Neural cell (in vitro differentiated cells): Measurements from ENCODE around the gene LHFPL4. TPM values are rescaled to one million over a fixed set of nuclear protein-coding genes. Genes with fewer than 3 reads are reported as not detected.

Source experiments
- H2AFZ ChIP-seq: fragments of 200-600, 300-800 bp; sonication (generic), shearing (Covaris generic); 2 replicates; pipeline ENCODE4 v1.6.0; 2014; ENCODE audit warnings: low read depth, mild to moderate bottlenecking, antibody characterized with exemption, low read length, moderate library complexity
- H3F3A ChIP-seq: fragments of 200-600 bp; shearing (Covaris generic); 2 replicates; pipeline ENCODE4 v1.6.1; 2016; ENCODE audit warnings: mild to moderate bottlenecking, moderate library complexity, mixed read lengths, antibody characterized with exemption, low read length; ENCODE audit not compliant: insufficient read depth, poor library complexity, severe bottlenecking
- H3K27ac ChIP-seq: fragments of 200-600, 300-800 bp; sonication (generic), shearing (Covaris generic); 2 replicates; pipeline ENCODE4 v1.5.1; 2014; ENCODE audit warnings: mild to moderate bottlenecking, low read length, moderate library complexity
- H3K27me3 ChIP-seq: fragments of 300-800, 200-600 bp; sonication (generic), shearing (Covaris generic); 2 replicates; pipeline ENCODE4 v1.6.0; 2014; ENCODE audit warnings: mild to moderate bottlenecking, low read depth, low read length, moderate library complexity; ENCODE audit not compliant: insufficient read depth
- H3K36me3 ChIP-seq: fragments of 300-800, 200-600 bp; sonication (generic), shearing (Covaris generic); 2 replicates; pipeline ENCODE4 v1.5.1; 2014; ENCODE audit warnings: mild to moderate bottlenecking, antibody characterized with exemption, low read length, moderate library complexity; ENCODE audit not compliant: insufficient read depth
- H3K4me2 ChIP-seq: fragments of 300-800, 200-600 bp; sonication (generic), shearing (Covaris generic); 2 replicates; pipeline ENCODE4 v1.6.0; 2014; ENCODE audit warnings: mild to moderate bottlenecking, low read length
- H3K4me3 ChIP-seq: fragments of 300-800, 200-600 bp; sonication (generic), shearing (Covaris generic); 2 replicates; pipeline ENCODE4 v1.5.1; 2014; ENCODE audit warnings: mild to moderate bottlenecking, low read length, moderate library complexity
- H3K79me2 ChIP-seq: fragments of 200-600 bp; shearing (Covaris generic); replicated peaks from 2 replicates; pipeline ENCODE4 v1.6.0; 2014; ENCODE audit warnings: mild to moderate bottlenecking, low read length, moderate library complexity; ENCODE audit not compliant: insufficient read depth
- H3K9ac ChIP-seq: fragments of 300-800, 200-600 bp; sonication (generic), shearing (Covaris generic); 2 replicates; pipeline ENCODE4 v1.6.1; 2016; ENCODE audit warnings: mild to moderate bottlenecking, low read length, mixed read lengths
- H3K9me2 ChIP-seq: fragments of 200-600 bp; shearing (Covaris generic); 2 replicates; pipeline ENCODE4 v1.6.1; 2016; ENCODE audit warnings: mild to moderate bottlenecking, low read length, mixed read lengths; ENCODE audit not compliant: insufficient read depth
- H3K9me3 ChIP-seq: fragments of 200-600, 300-800 bp; sonication (generic), shearing (Covaris generic); 2 replicates; pipeline ENCODE4 v1.6.1; 2016; ENCODE audit warnings: mild to moderate bottlenecking, mixed run types, low read length, moderate library complexity, mixed read lengths
- H4K20me1 ChIP-seq: fragments of 200-600 bp; shearing (Covaris generic); 2 replicates; pipeline ENCODE4 v1.6.1; 2016; ENCODE audit warnings: mild to moderate bottlenecking, mixed run types; ENCODE audit not compliant: insufficient read depth
- CTCF ChIP-seq: fragments of 450-650 bp; IDR thresholded peaks from 2 replicates; pipeline ENCODE4 v1.5.1; 2014; ENCODE audit warnings: antibody characterized with exemption, mild to moderate bottlenecking, moderate library complexity; ENCODE audit not compliant: poor library complexity, severe bottlenecking
- EP300 ChIP-seq: fragments of 450-650 bp; conservative IDR thresholded peaks from 2 replicates; pipeline ENCODE4 v1.6.1; 2014; ENCODE audit warnings: antibody characterized with exemption, mild to moderate bottlenecking, moderate library complexity; ENCODE audit not compliant: poor library complexity, severe bottlenecking
- EZH2 ChIP-seq: fragments of 200-600, 300-800 bp; shearing (Covaris generic), sonication (generic); IDR thresholded peaks from 2 replicates; pipeline ENCODE4 v1.6.1; 2014; ENCODE audit warnings: antibody characterized with exemption, low read length, borderline replicate concordance, mild to moderate bottlenecking; ENCODE audit not compliant: insufficient read depth, poor library complexity, severe bottlenecking
- MXI1 ChIP-seq: fragments of 450-650 bp; conservative IDR thresholded peaks from 2 replicates; pipeline ENCODE4 v1.6.1; 2014; ENCODE audit warnings: antibody characterized with exemption, mild to moderate bottlenecking; ENCODE audit not compliant: poor library complexity, severe bottlenecking
- POLR2AphosphoS5 ChIP-seq: IDR thresholded peaks from 2 replicates; pipeline ENCODE4 v1.6.1; 2012
- RAD21 ChIP-seq: fragments of 450-650 bp; conservative IDR thresholded peaks from 2 replicates; pipeline ENCODE4 v1.6.1; 2014; ENCODE audit warnings: antibody characterized with exemption, mild to moderate bottlenecking, moderate library complexity
- REST ChIP-seq: IDR thresholded peaks from 2 replicates; pipeline ENCODE4 v1.6.1; 2012; ENCODE audit warnings: borderline replicate concordance
- SMC3 ChIP-seq: fragments of 450-650 bp; conservative IDR thresholded peaks from 2 replicates; pipeline ENCODE4 v1.6.1; 2014; ENCODE audit warnings: antibody characterized with exemption, mild to moderate bottlenecking, moderate library complexity; ENCODE audit not compliant: poor library complexity
- TAF1 ChIP-seq: IDR thresholded peaks from 2 replicates; pipeline ENCODE4 v1.6.1; 2012; ENCODE audit warnings: low read depth
- polyA plus RNA-seq: library from polyadenylated mRNA; depleted of rRNA; stranded (reverse); fragments of >200 nt; gene quantifications from 2 replicates; pipeline ENCODE4 v1.2.3, GENCODE V29; 2014

The LHFPL4 gene
- polyA plus RNA-seq, 1 donor from 2014 or later = 37.4 TPM

GRCh38 chr3:9499455-9500107 is 54.0 kb downstream of the LHFPL4 start:
- Histone ChIP-seq H3K4me3 (no peak overlapping the region), H3F3A (no peaks in the 10 kb centered on the region), H4K20me1 (no peaks in the 10 kb centered on the region), H3K9me2 (no peaks in the 10 kb centered on the region), H3K4me2 (no peak overlapping the region), H2AFZ (no peak overlapping the region), H3K9me3 (no peaks in the 10 kb centered on the region), H3K9ac (no peak overlapping the region), H3K79me2 (no peaks in the 10 kb centered on the region), H3K27me3 (peaks cover 16% of the 10 kb centered on the region), H3K27ac (no peak overlapping the region), H3K36me3 (no peaks in the 10 kb centered on the region)
- no peak for TF ChIP-seq RAD21
- no peak for TF ChIP-seq SMC3
- TF ChIP-seq EZH2 = no peak
- TF ChIP-seq TAF1 = no peak
- TF ChIP-seq REST = no peak
- no peak for TF ChIP-seq MXI1
- no peak for TF ChIP-seq CTCF
- TF ChIP-seq POLR2AphosphoS5 = no peak
- no peak for TF ChIP-seq EP300

GRCh38 chr3:9498781-9499180 is 54.8 kb downstream of the LHFPL4 start:
- peaks cover 16% of the 10 kb centered on the region for H3K27me3 ChIP-seq
- no peak overlapping the region for H3K27ac ChIP-seq
- no peaks in the 10 kb centered on the region for H3K9me2 ChIP-seq
- no peak for TF ChIP-seq SMC3
- no peak for TF ChIP-seq REST
- no peak for TF ChIP-seq TAF1
- TF ChIP-seq MXI1 = no peak
- no peak for TF ChIP-seq RAD21
- TF ChIP-seq EP300 = no peak
- H3K9ac ChIP-seq = no peak overlapping the region
- no peaks in the 10 kb centered on the region for H3K9me3 ChIP-seq
- no peaks in the 10 kb centered on the region for H3F3A ChIP-seq
- H3K36me3 ChIP-seq = no peaks in the 10 kb centered on the region
- H3K4me2 ChIP-seq = no peak overlapping the region
- H3K4me3 ChIP-seq = no peak overlapping the region
- no peaks in the 10 kb centered on the region for H4K20me1 ChIP-seq
- H2AFZ ChIP-seq = no peak overlapping the region
- no peaks in the 10 kb centered on the region for H3K79me2 ChIP-seq
